SU-DHL-6 (cell line): Measurements from ENCODE around the gene SSBP1.

Experiments used
- H2AFZ ChIP-seq: fragments of 200-600 bp; sonication (generic); 2 replicates; pipeline ENCODE4 v1.6.1; 2014; ENCODE audit warnings: low read depth, mild to moderate bottlenecking, moderate library complexity, mixed read lengths, antibody characterized with exemption, low read length; ENCODE audit not compliant: severe bottlenecking
- H3F3A ChIP-seq: fragments of 200-600 bp; shearing (Covaris generic); 2 replicates; pipeline ENCODE4 v1.6.0; 2016; ENCODE audit warnings: antibody characterized with exemption, mild to moderate bottlenecking; ENCODE audit not compliant: insufficient read depth
- H3K27ac ChIP-seq: fragments of 200-600 bp; sonication (generic); 2 replicates; pipeline ENCODE4 v1.5.1; 2016; ENCODE audit warnings: low read depth, mild to moderate bottlenecking, low read length, moderate library complexity, mixed read lengths
- H3K27me3 ChIP-seq: fragments of 200-600 bp; sonication (generic), shearing (Covaris generic); 2 replicates; pipeline ENCODE4 v1.6.0; 2014; ENCODE audit warnings: mild to moderate bottlenecking, low read length
- H3K36me3 ChIP-seq: fragments of 200-600 bp; sonication (generic); 2 replicates; pipeline ENCODE4 v1.6.1; 2014; ENCODE audit warnings: mild to moderate bottlenecking, low read length, mixed read lengths
- H3K4me2 ChIP-seq: fragments of 300-600, 200-600 bp; shearing (Covaris generic), sonication (generic); 2 replicates; pipeline ENCODE4 v1.6.0; 2014; ENCODE audit warnings: low read length, low read depth, mild to moderate bottlenecking; ENCODE audit not compliant: poor library complexity, severe bottlenecking
- H3K4me3 ChIP-seq: fragments of 200-600 bp; sonication (generic); 2 replicates; pipeline ENCODE4 v1.5.1; 2014; ENCODE audit warnings: antibody characterized with exemption, low read length, mild to moderate bottlenecking, mixed read lengths; ENCODE audit not compliant: insufficient read depth, poor library complexity, severe bottlenecking
- H3K79me2 ChIP-seq: fragments of 200-600 bp; sonication (generic); 2 replicates; pipeline ENCODE4 v1.6.1; 2014; ENCODE audit warnings: mild to moderate bottlenecking, low read length, moderate library complexity; ENCODE audit not compliant: insufficient read depth
- H3K9ac ChIP-seq: fragments of 200-600 bp; sonication (generic); 2 replicates; pipeline ENCODE4 v1.7.0; 2014; ENCODE audit warnings: mild to moderate bottlenecking, low read length
- H3K9me2 ChIP-seq: fragments of 200-600 bp; sonication (generic); replicated peaks from 2 replicates; pipeline ENCODE4 v1.6.1; 2014; ENCODE audit warnings: low read length; ENCODE audit not compliant: insufficient read depth
- H3K9me3 ChIP-seq: fragments of 200-600 bp; sonication (generic); 2 replicates; pipeline ENCODE4 v1.6.1; 2014; ENCODE audit warnings: low read length, mixed read lengths; ENCODE audit not compliant: insufficient read depth
- H4K20me1 ChIP-seq: fragments of 200-600 bp; sonication (generic); 2 replicates; pipeline ENCODE4 v1.6.1; 2014; ENCODE audit warnings: low read depth, mild to moderate bottlenecking, antibody characterized with exemption, low read length, moderate library complexity, mixed read lengths
- EZH2phosphoT487 ChIP-seq: fragments of 200-600 bp; sonication (generic), shearing (Covaris generic); conservative IDR thresholded peaks from 2 replicates; pipeline ENCODE4 v1.6.1; 2018; ENCODE audit warnings: mild to moderate bottlenecking, antibody characterized with exemption, low read length, moderate library complexity, mixed read lengths
- TF ChIP-seq, protein P1 (sequence below): fragments of 200-600 bp; sonication (generic); IDR thresholded peaks from one replicate; pipeline ENCODE4 v1.5.1; 2017; ENCODE audit warnings: antibody characterized with exemption, mild to moderate bottlenecking, low read length, moderate library complexity; ENCODE audit not compliant: insufficient read depth, poor library complexity, severe bottlenecking

Gene SSBP1

DNA sequence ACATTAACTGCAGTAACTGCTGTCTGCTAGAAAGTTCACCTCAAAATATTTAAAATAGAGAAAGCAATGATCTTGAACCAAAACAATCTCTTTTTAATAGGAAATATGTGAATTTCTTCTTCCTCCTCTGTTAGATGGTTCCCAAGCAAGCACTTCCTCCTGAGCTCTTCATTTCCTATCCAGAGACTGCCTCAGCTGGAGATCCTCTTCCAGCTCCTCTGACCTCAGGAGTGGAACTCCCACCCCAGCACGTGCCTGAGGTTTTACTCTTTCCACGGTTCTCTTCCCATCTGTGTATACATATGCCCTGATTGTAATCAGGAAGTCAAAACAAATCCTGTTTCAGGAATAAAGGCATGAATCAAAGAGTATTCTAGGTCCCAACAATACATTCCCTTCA lies 41.8 kb upstream of the SSBP1 start:
- Histone ChIP-seq H4K20me1 (no peaks in the 10 kb centered on the region), H2AFZ (no peak overlapping the region), H3K27ac (no peak overlapping the region), H3K9me3 (no peaks in the 10 kb centered on the region), H3K36me3 (no peaks in the 10 kb centered on the region), H3K9ac (no peak overlapping the region), H3K4me3 (no peak overlapping the region), H3K27me3 (no peaks in the 10 kb centered on the region), H3K9me2 (no peaks in the 10 kb centered on the region), H3F3A (no peaks in the 10 kb centered on the region; the same call in 1 of the 2 replicates), H3K4me2 (no peak overlapping the region), H3K79me2 (no peaks in the 10 kb centered on the region)
- no peak for TF ChIP-seq EZH2phosphoT487
- TF ChIP-seq, protein P1, sequence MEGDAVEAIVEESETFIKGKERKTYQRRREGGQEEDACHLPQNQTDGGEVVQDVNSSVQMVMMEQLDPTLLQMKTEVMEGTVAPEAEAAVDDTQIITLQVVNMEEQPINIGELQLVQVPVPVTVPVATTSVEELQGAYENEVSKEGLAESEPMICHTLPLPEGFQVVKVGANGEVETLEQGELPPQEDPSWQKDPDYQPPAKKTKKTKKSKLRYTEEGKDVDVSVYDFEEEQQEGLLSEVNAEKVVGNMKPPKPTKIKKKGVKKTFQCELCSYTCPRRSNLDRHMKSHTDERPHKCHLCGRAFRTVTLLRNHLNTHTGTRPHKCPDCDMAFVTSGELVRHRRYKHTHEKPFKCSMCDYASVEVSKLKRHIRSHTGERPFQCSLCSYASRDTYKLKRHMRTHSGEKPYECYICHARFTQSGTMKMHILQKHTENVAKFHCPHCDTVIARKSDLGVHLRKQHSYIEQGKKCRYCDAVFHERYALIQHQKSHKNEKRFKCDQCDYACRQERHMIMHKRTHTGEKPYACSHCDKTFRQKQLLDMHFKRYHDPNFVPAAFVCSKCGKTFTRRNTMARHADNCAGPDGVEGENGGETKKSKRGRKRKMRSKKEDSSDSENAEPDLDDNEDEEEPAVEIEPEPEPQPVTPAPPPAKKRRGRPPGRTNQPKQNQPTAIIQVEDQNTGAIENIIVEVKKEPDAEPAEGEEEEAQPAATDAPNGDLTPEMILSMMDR, result no peak

DNA sequence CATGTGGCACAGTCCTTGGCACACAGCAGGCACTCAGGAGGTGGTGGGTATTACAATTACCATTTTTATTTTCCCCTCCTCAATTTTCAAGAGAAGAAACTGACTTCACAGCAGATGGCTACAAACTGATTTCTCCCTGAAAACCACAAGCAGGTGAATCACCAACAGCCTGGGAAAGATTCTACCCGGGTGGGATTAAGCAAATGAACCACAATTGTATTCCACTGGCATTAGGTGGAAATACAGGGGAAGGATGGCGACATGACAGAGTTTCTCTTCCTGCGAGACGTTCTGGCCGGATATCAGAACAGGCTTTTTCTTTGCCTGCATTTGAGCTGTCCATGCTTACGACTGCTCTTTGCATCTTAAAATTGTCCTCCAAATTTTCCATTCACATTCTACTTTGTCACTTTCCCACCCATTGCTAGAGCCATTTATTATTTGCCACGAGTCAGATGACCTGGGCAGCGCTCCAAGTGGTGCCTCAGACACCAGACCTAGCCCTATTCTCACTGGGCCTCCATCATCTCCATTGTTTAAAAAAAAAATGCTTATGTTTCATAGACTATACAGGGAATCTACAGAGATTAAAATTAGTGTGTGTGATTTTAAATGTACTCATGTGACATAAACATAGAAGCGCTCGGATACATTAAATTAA lies 40.8 kb upstream of the SSBP1 start:
- Histone ChIP-seq H3K27ac (no peak overlapping the region), H3K79me2 (no peaks in the 10 kb centered on the region), H3K9me3 (no peaks in the 10 kb centered on the region), H3F3A (no peaks in the 10 kb centered on the region; the same call in 1 of the 2 replicates), H2AFZ (no peak overlapping the region), H3K27me3 (no peaks in the 10 kb centered on the region), H3K4me3 (no peak overlapping the region), H4K20me1 (no peaks in the 10 kb centered on the region), H3K4me2 (no peak overlapping the region), H3K9me2 (no peaks in the 10 kb centered on the region), H3K36me3 (no peaks in the 10 kb centered on the region), H3K9ac (no peak overlapping the region)
- TF ChIP-seq, protein P1, result no peak
- no peak for TF ChIP-seq EZH2phosphoT487

DNA sequence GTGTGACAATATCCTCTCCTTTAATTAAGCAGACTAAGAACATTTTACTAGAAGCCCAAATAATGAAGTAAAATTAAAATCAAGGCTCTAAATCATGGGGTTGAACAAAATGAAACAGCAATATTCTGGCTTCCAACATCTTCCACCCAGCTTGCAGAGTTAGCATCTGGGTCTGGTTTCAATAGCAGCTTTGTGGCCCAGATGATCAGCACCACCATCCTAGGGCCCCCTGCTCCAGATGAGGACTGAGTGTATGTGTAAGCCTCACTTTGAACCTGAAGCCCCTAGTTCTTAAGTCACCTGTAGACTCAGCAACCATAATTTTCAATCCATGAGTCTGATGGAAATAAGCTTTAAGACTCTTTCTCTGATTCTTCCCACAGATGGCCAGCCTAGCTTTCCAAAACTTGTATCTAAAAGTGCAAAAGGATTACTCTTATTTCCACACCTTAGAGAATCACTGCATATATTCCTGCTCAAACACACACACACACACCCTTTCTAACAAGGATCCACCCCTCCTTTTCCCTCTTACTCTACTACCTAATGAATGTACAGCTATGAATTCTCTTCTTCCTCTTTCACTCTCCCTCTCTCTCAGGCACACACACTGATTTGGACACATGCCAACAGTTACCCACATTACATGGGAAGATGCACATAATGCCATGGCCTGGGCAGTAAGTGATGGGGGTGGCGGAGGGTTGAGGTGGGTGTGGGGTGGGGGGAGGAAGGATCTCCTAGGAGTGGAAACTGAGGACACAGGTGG lies 39.7 kb upstream of the SSBP1 start:
- Histone ChIP-seq H3K4me2 (no peak overlapping the region), H3K36me3 (no peaks in the 10 kb centered on the region), H3K4me3 (no peak overlapping the region), H3K79me2 (no peaks in the 10 kb centered on the region), H3K27me3 (no peaks in the 10 kb centered on the region), H3K27ac (no peak overlapping the region), H4K20me1 (no peaks in the 10 kb centered on the region), H3K9me2 (no peaks in the 10 kb centered on the region), H2AFZ (no peak overlapping the region), H3K9ac (no peak overlapping the region), H3K9me3 (no peaks in the 10 kb centered on the region), H3F3A (no peaks in the 10 kb centered on the region; the same call in 1 of the 2 replicates)
- no peak for TF ChIP-seq EZH2phosphoT487
- TF ChIP-seq, protein P1, result no peak
